Fibroblast of villous mesenchyme (primary cell): Measurements from ENCODE around the gene IL3RA. TPM values are rescaled to one million over a fixed set of nuclear protein-coding genes. Genes with fewer than 3 reads are reported as not detected.

Experiments
- DNase-seq: peaks from one replicate; pipeline ENCODE4 v3.0.0-alpha.2; 2010; ENCODE audit warnings: low read depth
- H3K4me3 ChIP-seq: 2 replicates; pipeline ENCODE4 v1.5.1; 2011; ENCODE audit warnings: low read depth, mild to moderate bottlenecking, low read length
- CTCF ChIP-seq: IDR thresholded peaks from 2 replicates; pipeline ENCODE4 v1.5.1; 2012; ENCODE audit warnings: low read depth, mild to moderate bottlenecking, low read length; ENCODE audit not compliant: insufficient read depth
- total RNA-seq: library from RNA; depleted of rRNA; stranded (reverse); fragments of >200 nt; gene quantifications from 2 replicates; pipeline ENCODE4 v1.2.3, GENCODE V29; 2012

The IL3RA gene
- total RNA-seq, 1 donor: not detected

- TF ChIP-seq CTCF: no peak
- H3K4me3 ChIP-seq: no peak overlapping the region
- no peak for DNase-seq
Observed at GRCh38 chrX:1386338-1387127, 49.9 kb downstream of the IL3RA start.

GRCh38 chrX:1387141-1387776, 50.7 kb downstream of the IL3RA start:
- H3K4me3 ChIP-seq: no peak overlapping the region
- no peak for TF ChIP-seq CTCF
- DNase-seq: no peak

GRCh38 chrX:1388651-1389050, 52.1 kb downstream of the IL3RA start:
- DNase-seq: no peak
- no peak for TF ChIP-seq CTCF
- no peak overlapping the region for H3K4me3 ChIP-seq

GRCh38 chrX:1389181-1389992, 52.8 kb downstream of the IL3RA start:
- no peak for TF ChIP-seq CTCF
- no peak for DNase-seq
- no peak overlapping the region for H3K4me3 ChIP-seq

- H3K4me3 ChIP-seq: no peak overlapping the region
- no peak for DNase-seq
- TF ChIP-seq CTCF: no peak
Observed at GRCh38 chrX:1389993-1390285, 53.4 kb downstream of the IL3RA start.

- H3K4me3 ChIP-seq: peak overlapping the region; percentile 82
- DNase-seq: no peak
- no peak for TF ChIP-seq CTCF
Observed at GRCh38 chrX:1390621-1391369, 54.2 kb downstream of the IL3RA start.
